H1 (cell line): ENCODE results near the gene IGSF1. TPM values are rescaled to one million over a fixed set of nuclear protein-coding genes. Genes with fewer than 3 reads are reported as not detected.

ENCODE experiments used
- CTCF ChIA-PET: fragments of 300-600 bp; sonication (Branson Sonifier 250); formaldehyde crosslinking; loops from one replicate; lab custom pipeline; 2021; ENCODE audit not compliant: partially characterized antibody; lab: Charles Lee
- POLR2A ChIA-PET: fragments of 300-600 bp; sonication (Branson Sonifier 250); formaldehyde crosslinking; loops from one replicate; lab custom pipeline; 2021; ENCODE audit warnings: inconsistent platforms; ENCODE audit not compliant: partially characterized antibody; lab: Charles Lee
- DNase-seq, 2 experiments: peaks; one replicate each; pipeline versions ENCODE4 v3.0.0 to v3.0.0-alpha.2; 2010 to 2022; ENCODE audit warnings: low spot score in 2 of 2, low read depth in 1 of 2, mixed read lengths in 1 of 2
- FAIRE-seq: peaks from 2 replicates; lab custom pipeline; 2011; peaks lifted over from hg19 to GRCh38; lab: Jason Lieb, UNC
- H2AFZ ChIP-seq: 2 replicates; pipeline ENCODE4 v1.8.1; 2012; ENCODE audit warnings: low read length, inconsistent platforms
- H2AK5ac ChIP-seq: 2 replicates; pipeline ENCODE4 v1.6.1; 2013; ENCODE audit warnings: low read depth, low read length
- H2BK120ac ChIP-seq: replicated peaks from 2 replicates; pipeline ENCODE3; 2013; ENCODE audit warnings: low read depth, low read length, inconsistent platforms
- H2BK12ac ChIP-seq: 2 replicates; pipeline ENCODE4 v1.6.1; 2013; ENCODE audit warnings: low read depth, low read length
- H2BK15ac ChIP-seq: 2 replicates; pipeline ENCODE4 v1.6.1; 2013; ENCODE audit warnings: low read length
- H2BK20ac ChIP-seq: 2 replicates; pipeline ENCODE4 v1.6.1; 2013; ENCODE audit warnings: low read length
- H2BK5ac ChIP-seq: 2 replicates; pipeline ENCODE4 v1.6.1; 2013; ENCODE audit warnings: low read depth, low read length
- H3K14ac ChIP-seq: 2 replicates; pipeline ENCODE4 v1.6.1; 2013; ENCODE audit warnings: inconsistent platforms; ENCODE audit not compliant: insufficient read length
- H3K18ac ChIP-seq: 2 replicates; pipeline ENCODE4 v1.6.1; 2013; ENCODE audit warnings: low read length; ENCODE audit errors: extremely low read depth
- H3K23ac ChIP-seq: 2 replicates; pipeline ENCODE4 v1.6.1; 2013; ENCODE audit warnings: inconsistent platforms; ENCODE audit not compliant: insufficient read length
- H3K23me2 ChIP-seq: 2 replicates; pipeline ENCODE4 v1.6.1; 2013; ENCODE audit warnings: low read depth, low read length
- H3K27ac ChIP-seq: 2 replicates; pipeline ENCODE4 v1.6.1; 2011; ENCODE audit warnings: low read depth, low read length, inconsistent platforms
- H3K27me3 ChIP-seq, 4 experiments: replicated peaks in 1 of 4; 1 replicate in 1 of 4; 2 replicates in 3 of 4; pipeline versions ENCODE4 v1.6.1 to v1.8.1; 2011 to 2013; ENCODE audit warnings: low read length in 3 of 4, mild to moderate bottlenecking in 3 of 4, inconsistent platforms in 2 of 4, mixed read lengths in 2 of 4, moderate library complexity in 1 of 4; ENCODE audit not compliant: control insufficient read depth in 3 of 4, insufficient read depth in 3 of 4; ENCODE audit errors: extremely low read depth in 1 of 4
- H3K36me3 ChIP-seq, 4 experiments: 2 replicates each; pipeline versions ENCODE4 v1.6.1 to v1.8.1; 2011 to 2013; ENCODE audit warnings: mild to moderate bottlenecking in 4 of 4, low read length in 3 of 4, moderate library complexity in 2 of 4, control low read depth in 1 of 4, inconsistent platforms in 1 of 4; ENCODE audit not compliant: insufficient read depth in 4 of 4, control insufficient read depth in 2 of 4
- H3K4ac ChIP-seq: replicated peaks from 2 replicates; pipeline ENCODE3; 2013; ENCODE audit warnings: low read length, low read depth, mixed read lengths, inconsistent platforms; ENCODE audit not compliant: insufficient read length
- H3K4me1 ChIP-seq, 4 experiments: replicated peaks in 1 of 4; 1 replicate in 1 of 4; 2 replicates in 3 of 4; pipeline versions ENCODE4 v1.6.1 to v1.8.1; 2011 to 2013; ENCODE audit warnings: low read length in 3 of 4, inconsistent platforms in 2 of 4, mixed read lengths in 1 of 4; ENCODE audit not compliant: insufficient read depth in 4 of 4, control insufficient read depth in 3 of 4
- H3K4me2 ChIP-seq, 2 experiments: 2 replicates each; pipeline versions ENCODE4 v1.6.1 to v1.8.1; 2011 to 2013; ENCODE audit warnings: low read depth in 2 of 2, low read length in 2 of 2, control low read depth in 1 of 2, inconsistent platforms in 1 of 2, mild to moderate bottlenecking in 1 of 2; ENCODE audit not compliant: insufficient read depth in 1 of 2
- H3K4me3 ChIP-seq, 4 experiments: fragments of 200-600, 300-600 bp in 1 of 4; sonication (generic), shearing (Covaris generic), sonication (Bioruptor Twin) in 1 of 4; 2 replicates each; pipeline versions ENCODE4 v1.5.1 to v1.8.1; 2011 to 2016; ENCODE audit warnings: low read length in 4 of 4, low read depth in 3 of 4, control low read depth in 2 of 4, inconsistent platforms in 2 of 4, mild to moderate bottlenecking in 2 of 4, mixed read lengths in 1 of 4, moderate library complexity in 1 of 4; ENCODE audit not compliant: insufficient read depth in 2 of 4; ENCODE audit errors: extremely low read depth in 1 of 4
- H3K56ac ChIP-seq: replicated peaks from 2 replicates; pipeline ENCODE3; 2013; ENCODE audit warnings: low read depth, mild to moderate bottlenecking, mixed read lengths, low read length, inconsistent platforms; ENCODE audit not compliant: insufficient read length
- H3K79me1 ChIP-seq: 2 replicates; pipeline ENCODE4 v1.6.1; 2013; ENCODE audit warnings: low read depth, low read length, control low read depth
- H3K79me2 ChIP-seq, 2 experiments: 2 replicates each; pipeline versions ENCODE4 v1.6.1 to v1.8.1; 2012 to 2013; ENCODE audit warnings: low read length in 2 of 2, mild to moderate bottlenecking in 2 of 2, inconsistent platforms in 1 of 2; ENCODE audit not compliant: insufficient read depth in 2 of 2, control insufficient read depth in 1 of 2
- H3K9ac ChIP-seq, 4 experiments: replicated peaks in 1 of 4; 1 replicate in 1 of 4; 2 replicates in 3 of 4; pipeline versions ENCODE4 v1.6.1 to v1.8.1; 2011 to 2013; ENCODE audit warnings: low read depth in 3 of 4, low read length in 3 of 4, control low read depth in 2 of 4, mild to moderate bottlenecking in 2 of 4, moderate library complexity in 2 of 4, inconsistent platforms in 1 of 4; ENCODE audit errors: extremely low read depth in 1 of 4
- H3K9me3 ChIP-seq, 2 experiments: 2 replicates each; pipeline versions ENCODE4 v1.6.1 to v1.8.1; 2012 to 2013; ENCODE audit warnings: mild to moderate bottlenecking in 2 of 2, moderate library complexity in 2 of 2, control low read depth in 1 of 2, inconsistent platforms in 1 of 2, low read depth in 1 of 2, low read length in 1 of 2, mixed read lengths in 1 of 2; ENCODE audit not compliant: insufficient read depth in 2 of 2
- H4K20me1 ChIP-seq, 2 experiments: replicated peaks in 1 of 2; 2 replicates each; pipeline versions ENCODE3 to v1.8.1; 2011 to 2013; ENCODE audit warnings: inconsistent platforms in 2 of 2, low read length in 2 of 2, mild to moderate bottlenecking in 1 of 2; ENCODE audit not compliant: insufficient read depth in 2 of 2, control insufficient read depth in 1 of 2
- H4K5ac ChIP-seq: 2 replicates; pipeline ENCODE4 v1.6.1; 2013; ENCODE audit warnings: low read length, low read depth, mixed read lengths, inconsistent platforms; ENCODE audit not compliant: insufficient read length
- H4K8ac ChIP-seq: 2 replicates; pipeline ENCODE4 v1.8.0; 2013; ENCODE audit warnings: mild to moderate bottlenecking, moderate library complexity, low read length, inconsistent platforms; ENCODE audit not compliant: insufficient read depth; ENCODE audit errors: extremely low read depth
- H4K91ac ChIP-seq: replicated peaks from 2 replicates; pipeline ENCODE3; 2013; ENCODE audit warnings: low read length, mixed read lengths, inconsistent platforms; ENCODE audit not compliant: insufficient read length
- CHD1 ChIP-seq: IDR thresholded peaks from 2 replicates; pipeline ENCODE4 v1.6.1; 2012; ENCODE audit warnings: low read depth, low read length, improper control_type of control experiment
- JUN ChIP-seq: IDR thresholded peaks from 2 replicates; pipeline ENCODE4 v1.6.1; 2011; ENCODE audit warnings: low read depth, mild to moderate bottlenecking, improper control_type of control experiment, low read length
- KDM5A ChIP-seq: fragments of 200-600 bp; IDR thresholded peaks from 2 replicates; pipeline ENCODE4 v1.7.1; 2012; ENCODE audit warnings: mild to moderate bottlenecking, low read length, inconsistent platforms, mixed read lengths
- SUZ12 ChIP-seq: fragments of 200-600 bp; sonication (generic); IDR thresholded peaks from 2 replicates; pipeline ENCODE4 v1.6.1; 2012; ENCODE audit warnings: mild to moderate bottlenecking, inconsistent platforms, low read length, moderate library complexity, mixed read lengths
- WGBS, 2 experiments: shearing (Covaris generic) in 1 of 2; methylation state at CpG; one replicate each; pipeline versions ENCODE4 v1.1.6 to v1.1.7; 2013 to 2015; ENCODE audit warnings: low lambda C conversion rate in 2 of 2, mixed read lengths in 2 of 2, inconsistent platforms in 1 of 2, low coverage in 1 of 2, missing lambda C conversion rate in 1 of 2; ENCODE audit not compliant: insufficient replicate concordance in 2 of 2, insufficient coverage in 1 of 2, insufficient read length in 1 of 2; ENCODE audit errors: extremely low coverage in 1 of 2, missing lambda C conversion rate in 1 of 2; 5-methylcytosine and 5-hydroxymethylcytosine counted together
- polyA plus RNA-seq, 7 experiments: library from polyadenylated mRNA; depleted of rRNA in 3 of 7; stranded (reverse) in 5 of 7; unstranded in 2 of 7; fragments of >200 nt in 5 of 7; fragments of 200-250 nt in 2 of 7; gene quantifications; 1 replicate in 5 of 7; 2 replicates in 1 of 7; 4 replicates in 1 of 7; pipeline versions ENCODE4 v1.2.1 to v1.2.3, GENCODE V29; 2011 to 2013; ENCODE audit warnings: missing spikeins in 2 of 7, mixed read lengths in 2 of 7
- total RNA-seq: library from RNA; stranded (reverse); fragmentation: NEBNext Ultra II Directional; extraction: Animal tissue kit (Norgen Biotek cat#: 25700); gene quantifications from 2 replicates; pipeline ENCODE4 v1.2.1, GENCODE V29; 2021
- TF ChIP-seq, protein P1 (sequence below): IDR thresholded peaks from 2 replicates; pipeline ENCODE4 v1.6.1; 2012; ENCODE audit warnings: low read length, inconsistent platforms

IGSF1 gene
- total and polyA plus RNA-seq, 2 of the 8 experiments (the other 6 are each of a cell fraction or from before 2014, with no cell fraction given): 23.1 to 39.9 TPM

DNA sequence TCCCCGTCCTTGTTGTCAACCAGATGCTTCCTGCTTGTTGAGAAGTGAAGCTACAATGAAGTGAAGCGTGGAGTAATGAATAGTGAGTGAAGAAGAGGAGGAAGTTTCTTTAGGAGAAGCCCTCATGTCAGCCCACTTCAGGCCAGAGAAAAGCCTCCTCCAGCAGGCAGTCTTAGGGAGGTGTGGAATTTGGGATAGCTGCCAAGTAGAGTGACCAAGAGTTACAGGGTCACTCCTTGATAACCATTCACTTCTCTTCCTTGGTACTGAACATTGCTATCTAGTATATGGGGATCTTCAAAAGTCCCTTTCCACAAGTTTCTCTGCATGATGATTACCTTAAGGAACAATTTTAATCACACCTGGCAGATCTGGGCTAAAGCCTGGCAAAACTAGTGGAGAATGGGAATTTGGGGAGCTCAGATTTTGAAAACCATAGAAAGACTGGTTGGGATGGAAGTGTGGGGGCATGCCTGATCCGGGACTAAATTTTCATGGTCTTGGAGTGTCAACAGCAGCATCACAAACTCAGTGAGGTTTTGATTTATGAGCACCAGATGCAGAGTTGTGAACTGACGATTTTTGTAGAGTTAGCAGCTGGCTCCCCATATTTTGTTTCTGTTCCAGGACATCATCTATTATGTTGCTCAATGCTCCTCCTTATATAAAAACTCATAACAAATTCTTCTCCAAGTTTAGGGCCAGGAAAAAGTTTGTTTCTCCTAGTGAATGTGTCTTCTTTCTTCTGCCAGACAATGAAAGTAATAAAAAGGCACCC is 53.1 kb downstream of the IGSF1 start:
- Histone ChIP-seq H3K56ac (no peak overlapping the region), H3K79me2 (no peaks in the 10 kb centered on the region), H3K79me1 (no peaks in the 10 kb centered on the region), H2BK5ac (no peak overlapping the region), H3K23ac (no peak overlapping the region), H3K36me3 (no peaks in the 10 kb centered on the region), H4K8ac (no peak overlapping the region), H4K20me1 (no peaks in the 10 kb centered on the region), H4K91ac (no peak overlapping the region), H3K9ac (no peak overlapping the region), H3K18ac (no peak overlapping the region), H3K14ac (no peak overlapping the region), H3K4me3 (no peak overlapping the region), H3K9me3 (no peaks in the 10 kb centered on the region)
- ChIA-PET CTCF (no interaction called here), POLR2A (interaction anchor here (1.1 kb wide), 1 partner anchor 15 kb away, joined by 3 read pairs; no protein-coding TSS in a partner anchor)
- no peak for DNase-seq
- TF ChIP-seq KDM5A (no peak), CHD1 (no peak), JUN (no peak), SUZ12 (no peak)
- TF ChIP-seq, protein P1, sequence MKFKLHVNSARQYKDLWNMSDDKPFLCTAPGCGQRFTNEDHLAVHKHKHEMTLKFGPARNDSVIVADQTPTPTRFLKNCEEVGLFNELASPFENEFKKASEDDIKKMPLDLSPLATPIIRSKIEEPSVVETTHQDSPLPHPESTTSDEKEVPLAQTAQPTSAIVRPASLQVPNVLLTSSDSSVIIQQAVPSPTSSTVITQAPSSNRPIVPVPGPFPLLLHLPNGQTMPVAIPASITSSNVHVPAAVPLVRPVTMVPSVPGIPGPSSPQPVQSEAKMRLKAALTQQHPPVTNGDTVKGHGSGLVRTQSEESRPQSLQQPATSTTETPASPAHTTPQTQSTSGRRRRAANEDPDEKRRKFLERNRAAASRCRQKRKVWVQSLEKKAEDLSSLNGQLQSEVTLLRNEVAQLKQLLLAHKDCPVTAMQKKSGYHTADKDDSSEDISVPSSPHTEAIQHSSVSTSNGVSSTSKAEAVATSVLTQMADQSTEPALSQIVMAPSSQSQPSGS: no peak
- TF ChIP-seq, all 59 proteins: peak for 0
- Histone ChIP-seq H4K5ac (no peak overlapping the region), H2AK5ac (no peak overlapping the region), H2BK20ac (no peak overlapping the region), H3K4ac (no peak overlapping the region), H2BK120ac (no peak overlapping the region), H3K27ac (no peak overlapping the region), H3K4me1 (no peaks in the 10 kb centered on the region), H3K27me3 (no peaks in the 10 kb centered on the region), H2AFZ (no peak overlapping the region), H3K23me2 (no peaks in the 10 kb centered on the region), H3K4me2 (no peak overlapping the region), H2BK12ac (no peak overlapping the region), H2BK15ac (no peak overlapping the region)
- FAIRE-seq: no peak
- 90% methylated on average over 2 of the region's 4 CpGs; no CpG with 5 or more reads in 1 of the 2 experiments for WGBS, 2 experiments
